ENCODE results near the gene VWF.

Gene VWF
- long read RNA-seq = 0 reads

GRCh38 chr12:6124411-6125309, at the start of gene VWF:
VWF (minus strand) TSS chr12:6124670; CDS start chr12:6123196, 1,474 bp downstream.
- DNase-seq (ENCODE audit: low read depth in 1 of 2, low spot score in 1 of 2) = no peak
- Histone ChIP-seq H3K4me3 (replicated peaks; ENCODE audit: insufficient read depth, low read length) (no peak within 1 kb of the TSS), H3K27ac (replicated peaks) (no peak within 1 kb of the TSS), H3K27me3 (ENCODE audit: insufficient read depth, poor library complexity, severe bottlenecking) (peaks cover 3% of the 10 kb centered on the region)
- TF ChIP-seq REST (IDR thresholded peaks at IDR 0.05; ENCODE audit: insufficient replicate concordance, low read depth) = no peak
- TF ChIP-seq POLR2AphosphoS5 (IDR thresholded peaks at IDR 0.05; ENCODE audit: low read depth) = no peak
- TF ChIP-seq SPI1 (IDR thresholded peaks at IDR 0.05; ENCODE audit: borderline replicate concordance, low read depth) = no peak
- TF ChIP-seq GABPA (IDR thresholded peaks at IDR 0.05; ENCODE audit: low read depth) = no peak
- TF ChIP-seq, protein P1, sequence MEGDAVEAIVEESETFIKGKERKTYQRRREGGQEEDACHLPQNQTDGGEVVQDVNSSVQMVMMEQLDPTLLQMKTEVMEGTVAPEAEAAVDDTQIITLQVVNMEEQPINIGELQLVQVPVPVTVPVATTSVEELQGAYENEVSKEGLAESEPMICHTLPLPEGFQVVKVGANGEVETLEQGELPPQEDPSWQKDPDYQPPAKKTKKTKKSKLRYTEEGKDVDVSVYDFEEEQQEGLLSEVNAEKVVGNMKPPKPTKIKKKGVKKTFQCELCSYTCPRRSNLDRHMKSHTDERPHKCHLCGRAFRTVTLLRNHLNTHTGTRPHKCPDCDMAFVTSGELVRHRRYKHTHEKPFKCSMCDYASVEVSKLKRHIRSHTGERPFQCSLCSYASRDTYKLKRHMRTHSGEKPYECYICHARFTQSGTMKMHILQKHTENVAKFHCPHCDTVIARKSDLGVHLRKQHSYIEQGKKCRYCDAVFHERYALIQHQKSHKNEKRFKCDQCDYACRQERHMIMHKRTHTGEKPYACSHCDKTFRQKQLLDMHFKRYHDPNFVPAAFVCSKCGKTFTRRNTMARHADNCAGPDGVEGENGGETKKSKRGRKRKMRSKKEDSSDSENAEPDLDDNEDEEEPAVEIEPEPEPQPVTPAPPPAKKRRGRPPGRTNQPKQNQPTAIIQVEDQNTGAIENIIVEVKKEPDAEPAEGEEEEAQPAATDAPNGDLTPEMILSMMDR (IDR thresholded peaks at IDR 0.05; ENCODE audit: insufficient read depth, low read length) = no peak

DNA sequence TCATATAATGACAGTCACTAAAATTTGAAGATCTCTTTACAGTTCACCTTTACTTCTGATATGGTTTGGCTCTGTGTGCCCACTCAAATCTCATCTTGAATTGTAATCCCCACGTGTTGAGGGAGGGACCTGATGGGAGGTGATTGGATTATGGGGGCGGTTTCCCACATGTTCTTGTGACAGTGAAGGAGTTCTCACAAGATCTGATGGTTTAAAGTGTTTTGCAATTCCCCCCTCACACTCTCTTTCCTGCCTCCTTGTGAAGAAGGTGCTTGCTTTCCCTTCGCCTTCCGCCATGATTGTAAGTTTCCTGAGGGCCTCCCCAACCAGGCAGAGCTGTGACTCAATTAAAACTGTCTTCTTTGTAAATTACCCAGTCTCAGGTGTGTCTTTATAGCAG, 48.4 kb upstream of the VWF start:
- DNase-seq (ENCODE audit: low read depth in 1 of 2, low spot score in 1 of 2) = no peak
- Histone ChIP-seq H3K27me3 (ENCODE audit: insufficient read depth, poor library complexity, severe bottlenecking) (no peaks in the 10 kb centered on the region), H3K27ac (replicated peaks) (no peak overlapping the region), H3K4me3 (replicated peaks; ENCODE audit: insufficient read depth, low read length) (no peak overlapping the region)
- no peak for TF ChIP-seq GABPA (IDR thresholded peaks at IDR 0.05; ENCODE audit: low read depth)
- TF ChIP-seq, protein P1 (IDR thresholded peaks at IDR 0.05; ENCODE audit: insufficient read depth, low read length) = no peak
- no peak for TF ChIP-seq SPI1 (IDR thresholded peaks at IDR 0.05; ENCODE audit: borderline replicate concordance, low read depth)
- TF ChIP-seq POLR2AphosphoS5 (IDR thresholded peaks at IDR 0.05; ENCODE audit: low read depth) = no peak
- no peak for TF ChIP-seq REST (IDR thresholded peaks at IDR 0.05; ENCODE audit: insufficient replicate concordance, low read depth)

DNA sequence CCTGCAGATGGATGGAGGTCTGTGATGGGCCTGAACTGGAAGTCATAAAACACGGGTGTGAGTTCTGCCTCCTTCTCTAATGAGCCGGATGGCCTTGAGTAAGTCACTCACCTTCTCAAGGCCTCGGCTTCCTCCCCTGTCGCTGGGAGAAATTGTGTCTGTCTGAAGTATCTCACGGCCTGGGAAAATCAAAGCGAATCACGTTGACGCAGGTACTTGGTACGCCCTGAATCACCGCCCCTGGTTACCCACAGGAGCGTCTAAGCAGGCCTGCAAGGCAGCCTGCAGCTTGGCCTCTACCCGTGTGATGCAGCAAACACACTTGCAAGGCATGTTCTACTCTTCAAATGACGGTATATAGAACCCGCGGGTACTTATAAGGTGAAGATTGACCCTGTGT, 47.6 kb upstream of the VWF start:
- no peak overlapping the region for H3K4me3 ChIP-seq (replicated peaks; ENCODE audit: insufficient read depth, low read length)
- H3K27ac ChIP-seq (replicated peaks) = no peak overlapping the region
- H3K27me3 ChIP-seq (ENCODE audit: insufficient read depth, poor library complexity, severe bottlenecking) = no peaks in the 10 kb centered on the region
- no peak for DNase-seq (ENCODE audit: low read depth in 1 of 2, low spot score in 1 of 2)
- no peak for TF ChIP-seq POLR2AphosphoS5 (IDR thresholded peaks at IDR 0.05; ENCODE audit: low read depth)
- TF ChIP-seq, protein P1 (IDR thresholded peaks at IDR 0.05; ENCODE audit: insufficient read depth, low read length) = no peak
- TF ChIP-seq REST (IDR thresholded peaks at IDR 0.05; ENCODE audit: insufficient replicate concordance, low read depth) = no peak
- TF ChIP-seq GABPA (IDR thresholded peaks at IDR 0.05; ENCODE audit: low read depth) = no peak
- TF ChIP-seq SPI1 (IDR thresholded peaks at IDR 0.05; ENCODE audit: borderline replicate concordance, low read depth) = no peak
